ENCODE results near the gene RBBP6.
"Not testable (repeated sequence)": the region's sequence is repeated elsewhere in the genome, so short reads cannot be mapped to it uniquely, and the experiment has no call there.

- TF ChIP-seq, protein P1, sequence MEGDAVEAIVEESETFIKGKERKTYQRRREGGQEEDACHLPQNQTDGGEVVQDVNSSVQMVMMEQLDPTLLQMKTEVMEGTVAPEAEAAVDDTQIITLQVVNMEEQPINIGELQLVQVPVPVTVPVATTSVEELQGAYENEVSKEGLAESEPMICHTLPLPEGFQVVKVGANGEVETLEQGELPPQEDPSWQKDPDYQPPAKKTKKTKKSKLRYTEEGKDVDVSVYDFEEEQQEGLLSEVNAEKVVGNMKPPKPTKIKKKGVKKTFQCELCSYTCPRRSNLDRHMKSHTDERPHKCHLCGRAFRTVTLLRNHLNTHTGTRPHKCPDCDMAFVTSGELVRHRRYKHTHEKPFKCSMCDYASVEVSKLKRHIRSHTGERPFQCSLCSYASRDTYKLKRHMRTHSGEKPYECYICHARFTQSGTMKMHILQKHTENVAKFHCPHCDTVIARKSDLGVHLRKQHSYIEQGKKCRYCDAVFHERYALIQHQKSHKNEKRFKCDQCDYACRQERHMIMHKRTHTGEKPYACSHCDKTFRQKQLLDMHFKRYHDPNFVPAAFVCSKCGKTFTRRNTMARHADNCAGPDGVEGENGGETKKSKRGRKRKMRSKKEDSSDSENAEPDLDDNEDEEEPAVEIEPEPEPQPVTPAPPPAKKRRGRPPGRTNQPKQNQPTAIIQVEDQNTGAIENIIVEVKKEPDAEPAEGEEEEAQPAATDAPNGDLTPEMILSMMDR (conservative IDR thresholded peaks at IDR 0.05): not testable (repeated sequence)
- not testable (repeated sequence) for TF ChIP-seq ZFX (IDR thresholded peaks at IDR 0.05)
Observed at GRCh38 chr16:24574515-24575485, 35.4 kb downstream of the RBBP6 start.

All from C4-2B (cell line).